HG03135 (cell line): ENCODE results near the gene HTR6.
"Not testable (repeated sequence)": the region's sequence is repeated elsewhere in the genome, so short reads cannot be mapped to it uniquely, and the experiment has no call there.

ENCODE experiments used
- ATAC-seq: cut with Tn5 transposase; IDR thresholded peaks from one replicate; pipeline ENCODE4 v1.9.1; 2021; ENCODE audit warnings: mild to moderate bottlenecking, moderate library complexity; ENCODE audit not compliant: unreplicated experiment

The HTR6 gene

DNA sequence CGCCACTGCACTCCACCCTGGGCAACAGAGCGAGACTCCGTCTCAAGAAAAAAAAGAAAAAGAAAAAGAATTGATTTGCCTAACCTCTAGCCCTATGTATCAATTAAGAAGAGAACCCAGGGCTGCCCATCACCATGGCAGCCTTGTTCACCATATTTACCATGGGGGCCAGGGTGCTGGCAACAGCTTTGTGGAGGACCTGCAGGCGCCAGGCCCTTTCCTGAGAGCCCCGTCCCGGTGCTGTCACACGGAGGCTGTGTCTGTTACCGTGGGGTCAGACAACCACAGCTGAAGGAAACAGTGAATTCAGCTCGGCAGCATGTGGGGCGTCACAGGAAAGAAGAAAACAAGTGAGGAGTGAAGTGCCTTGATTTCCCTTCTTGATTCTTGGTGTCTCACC lies 27.1 kb upstream of the HTR6 start:
- no peak for ATAC-seq

DNA sequence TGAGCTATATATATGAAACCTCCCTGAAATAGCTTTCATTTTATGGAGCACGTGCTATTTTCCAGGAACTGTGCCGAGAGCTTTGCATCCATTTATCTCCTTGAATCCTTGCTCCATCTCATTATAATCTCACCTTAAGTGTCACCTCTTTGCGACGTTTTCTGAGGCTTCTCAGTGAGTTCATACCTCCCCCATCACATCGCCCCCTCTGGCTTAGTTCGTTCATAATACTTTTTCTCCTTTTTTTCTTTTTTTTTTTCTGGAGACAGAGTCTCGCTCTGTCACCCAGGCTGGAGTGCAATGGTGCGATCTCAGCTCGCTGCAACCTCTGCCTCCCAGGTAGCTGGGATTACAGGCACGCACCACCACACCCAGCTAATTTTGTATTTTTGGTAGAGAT lies 25.4 kb upstream of the HTR6 start:
- ATAC-seq = not testable (repeated sequence)

DNA sequence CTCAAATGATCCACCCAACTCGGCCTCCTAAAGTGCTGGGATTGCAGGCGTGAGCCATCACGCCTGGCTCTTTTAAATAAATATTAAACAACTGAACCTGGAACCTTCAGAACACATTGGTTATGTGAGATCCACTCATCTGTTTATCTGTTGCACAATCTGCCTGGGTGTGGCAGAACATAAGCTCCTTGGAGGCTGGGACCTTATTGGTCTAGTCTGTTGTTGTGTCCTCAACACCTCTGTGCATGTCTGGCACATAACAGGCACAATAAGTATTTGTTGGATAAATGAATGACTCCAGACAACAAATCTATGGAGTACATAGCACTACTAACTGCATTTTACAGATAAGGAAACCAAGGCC lies 24.7 kb upstream of the HTR6 start:
- ATAC-seq = no peak

DNA sequence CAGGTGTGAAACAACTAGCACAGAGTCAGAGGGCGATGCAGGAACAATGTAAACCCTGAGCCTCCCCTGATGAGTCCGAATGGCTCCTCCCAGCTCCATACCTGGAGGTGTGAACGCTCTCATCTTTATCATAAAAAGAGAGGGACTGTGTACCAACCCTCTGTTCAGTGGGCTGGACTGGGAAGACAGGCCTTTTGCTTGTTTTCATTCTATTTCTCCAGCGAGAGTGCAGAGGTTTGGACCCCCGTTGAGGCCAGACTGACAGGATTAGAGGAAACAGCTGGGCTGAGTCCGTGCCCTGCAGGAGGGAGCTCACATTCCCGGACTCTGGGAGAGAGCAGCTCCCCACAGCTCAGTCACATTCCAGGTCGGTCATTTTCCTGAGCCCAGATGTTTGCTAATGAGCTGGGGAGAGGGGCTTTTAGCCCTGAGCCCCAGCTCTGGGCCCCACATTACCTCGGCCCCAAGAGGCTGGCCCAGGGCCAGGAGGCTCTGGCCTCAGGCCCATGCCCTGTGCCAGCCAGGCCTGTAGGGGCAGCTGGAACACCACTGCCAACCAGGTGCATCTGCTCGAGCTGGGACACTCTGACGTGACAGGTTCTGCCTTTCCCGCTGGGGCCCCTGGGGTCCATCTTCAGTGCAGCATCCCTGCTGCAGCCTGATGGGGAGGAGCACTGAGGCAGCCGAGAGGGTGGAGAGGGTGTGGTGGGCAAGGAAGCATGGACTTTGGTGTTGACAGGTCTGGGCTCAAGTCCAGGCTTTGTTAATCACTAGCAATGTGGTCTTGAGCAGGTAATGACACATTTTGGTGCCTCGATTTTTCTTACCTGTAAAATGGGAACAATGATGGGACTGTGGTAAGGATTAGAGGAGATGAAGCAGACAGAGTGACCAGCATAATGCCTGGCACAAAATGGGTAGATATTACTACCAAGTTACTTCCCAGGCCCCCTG lies 24.0 kb upstream of the HTR6 start:
- no peak for ATAC-seq

DNA sequence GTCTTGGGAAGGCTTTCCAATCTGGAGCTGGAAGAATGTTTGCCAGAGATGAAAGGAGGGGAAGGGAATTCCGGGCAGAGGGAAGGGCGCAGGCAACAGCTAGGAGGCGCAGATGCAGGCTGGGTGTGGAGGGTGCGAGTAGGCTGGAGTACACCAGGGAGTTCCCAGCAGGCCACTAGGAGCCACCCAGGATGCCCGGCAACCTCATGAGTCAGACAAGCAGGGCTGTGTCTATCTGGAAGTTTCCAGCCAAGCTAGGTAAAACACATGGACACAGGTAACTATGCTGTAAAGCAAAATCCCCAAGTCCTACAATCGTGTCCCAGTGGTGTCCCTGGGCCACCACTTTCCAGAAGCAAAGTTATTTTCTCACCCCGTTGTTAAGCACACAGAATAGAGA lies 21.6 kb upstream of the HTR6 start:
- no peak for ATAC-seq

DNA sequence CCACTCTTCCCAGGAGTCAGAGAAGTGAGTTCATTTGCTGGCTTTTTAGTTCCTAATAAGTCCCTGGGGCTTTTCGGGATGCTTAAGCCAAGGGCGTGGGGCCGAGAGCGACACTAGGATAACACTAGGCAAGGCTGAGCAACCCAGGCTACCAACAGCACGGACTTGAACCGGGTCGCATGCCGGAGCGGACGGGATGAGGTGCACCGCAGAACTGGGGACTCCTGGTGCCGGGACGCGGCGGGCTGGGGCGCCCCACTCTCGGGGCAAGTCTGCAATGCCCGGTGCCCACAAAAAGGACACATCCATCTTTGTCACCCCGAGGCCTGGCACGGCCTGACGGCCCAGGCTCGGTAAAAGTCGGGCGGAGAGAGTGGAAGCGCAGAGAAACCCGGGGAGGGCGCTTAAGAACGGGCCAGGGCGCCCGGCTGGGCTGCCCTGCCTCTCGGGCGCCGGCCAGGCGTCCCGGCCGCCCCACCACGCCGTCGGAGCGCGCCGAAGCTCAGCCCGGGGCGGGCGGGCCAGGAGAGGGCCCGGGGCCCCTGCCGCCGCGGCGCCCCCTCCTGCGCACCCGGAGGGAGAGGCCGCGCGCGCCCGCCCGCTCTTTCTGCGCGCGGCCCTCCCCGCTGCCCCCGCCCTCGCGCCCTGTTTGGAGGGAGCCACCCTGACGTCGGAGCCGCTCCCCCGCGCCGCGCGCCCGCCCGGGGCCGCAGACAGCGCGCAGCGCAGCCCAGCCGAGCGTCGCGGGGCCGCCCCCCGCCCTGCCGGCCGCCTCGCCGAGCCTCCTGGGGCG lies 20.9 kb upstream of the HTR6 start, which contains the start of gene NBL1:
TSS of gene NBL1 (plus strand) at position 710 of the 793 bp plus-strand sequence. CDS start 10,720 bp downstream, outside the sequence.
- no peak for ATAC-seq

DNA sequence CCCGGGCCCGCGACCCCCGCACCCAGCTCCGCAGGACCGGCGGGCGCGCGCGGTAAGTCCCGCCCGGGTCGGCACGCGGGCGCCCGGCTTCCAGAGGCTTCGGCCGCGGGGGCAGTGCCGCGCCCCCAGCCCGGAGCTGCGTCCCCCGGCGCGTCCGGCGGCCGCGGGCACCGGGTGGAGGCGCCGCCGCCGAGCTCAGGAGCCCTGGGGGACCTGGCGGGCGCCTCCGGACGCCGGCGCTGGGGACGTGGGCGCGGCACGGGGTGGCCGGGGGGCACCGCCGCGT lies 20.3 kb upstream of the HTR6 start:
- ATAC-seq = no peak

DNA sequence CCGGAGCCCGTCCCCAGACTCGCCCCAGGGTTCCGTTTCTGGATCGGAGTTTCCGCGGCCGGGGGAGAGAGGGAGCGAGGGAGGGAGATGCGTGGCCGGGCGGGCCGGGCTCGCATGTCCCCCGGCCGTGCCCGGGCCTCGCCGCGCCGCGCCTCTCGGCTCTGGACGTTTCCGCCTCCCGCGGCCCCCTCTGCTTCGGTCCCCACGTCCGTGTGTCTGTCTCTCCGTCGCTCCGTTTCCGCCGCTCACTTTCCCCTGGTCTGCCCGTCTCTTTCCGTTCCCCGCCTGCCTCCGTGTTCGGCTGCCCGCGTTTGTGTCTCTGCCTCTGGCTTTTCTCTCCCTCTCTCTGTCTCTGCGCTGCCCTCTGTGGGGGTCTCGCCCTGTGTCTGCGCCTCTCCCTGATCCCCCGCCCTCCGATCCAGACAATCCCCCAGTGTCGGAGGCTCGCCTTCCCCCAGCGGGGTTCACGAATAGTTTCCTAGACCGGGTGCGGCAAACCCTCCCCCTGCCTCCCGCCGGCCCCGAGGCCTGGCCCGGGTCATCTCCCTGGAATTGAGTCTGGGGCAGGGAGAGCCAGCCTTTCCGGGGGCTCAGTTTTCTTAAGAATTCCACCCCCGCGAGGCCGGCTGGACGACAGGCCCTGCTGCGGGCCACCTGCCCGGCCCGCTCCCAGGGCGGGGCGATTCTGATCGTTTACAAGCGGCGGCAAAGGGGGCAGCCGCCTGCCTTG lies 19.8 kb upstream of the HTR6 start:
- ATAC-seq = no peak

DNA sequence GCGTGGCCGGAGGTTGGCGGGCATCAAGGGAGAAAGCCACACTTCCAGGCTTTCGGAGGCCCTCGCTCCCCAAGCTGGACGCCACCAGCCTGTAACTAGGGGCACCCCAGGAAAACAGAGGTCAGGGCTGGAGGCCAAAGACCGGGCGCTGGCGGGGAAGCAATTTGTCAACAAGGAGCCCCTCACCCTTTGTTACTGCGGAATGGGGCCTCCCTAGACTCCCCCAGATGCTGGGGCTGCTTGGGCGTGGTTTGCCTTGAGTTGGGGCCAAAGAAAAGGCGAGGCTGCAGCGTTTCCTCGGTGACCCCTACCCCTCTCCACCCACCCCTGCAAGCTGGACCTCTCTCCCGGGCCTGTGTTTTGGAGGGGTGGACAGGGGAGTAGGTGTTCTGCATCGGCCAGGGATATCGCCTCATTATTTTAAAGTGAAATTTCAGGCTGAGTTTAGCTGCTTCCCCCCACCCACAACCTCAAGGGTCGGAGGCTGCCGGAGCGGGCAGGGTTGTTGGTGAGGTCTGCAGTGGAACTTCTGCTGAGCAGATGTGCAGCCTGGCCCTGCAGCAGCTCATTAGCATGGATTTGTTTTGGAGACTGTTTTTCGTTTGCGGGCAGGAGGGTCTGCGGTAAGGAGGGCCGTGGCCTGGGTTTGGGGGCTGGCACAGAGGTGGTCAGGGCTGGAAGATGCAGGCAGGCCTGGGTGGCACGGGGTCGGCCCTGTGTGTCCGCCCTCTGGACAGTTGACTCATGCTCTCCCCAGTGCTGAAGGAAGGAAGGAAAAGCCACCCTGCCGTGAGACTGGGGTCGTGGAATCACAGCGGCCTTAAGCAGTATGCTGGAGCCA lies 19.0 kb upstream of the HTR6 start:
- no peak for ATAC-seq

DNA sequence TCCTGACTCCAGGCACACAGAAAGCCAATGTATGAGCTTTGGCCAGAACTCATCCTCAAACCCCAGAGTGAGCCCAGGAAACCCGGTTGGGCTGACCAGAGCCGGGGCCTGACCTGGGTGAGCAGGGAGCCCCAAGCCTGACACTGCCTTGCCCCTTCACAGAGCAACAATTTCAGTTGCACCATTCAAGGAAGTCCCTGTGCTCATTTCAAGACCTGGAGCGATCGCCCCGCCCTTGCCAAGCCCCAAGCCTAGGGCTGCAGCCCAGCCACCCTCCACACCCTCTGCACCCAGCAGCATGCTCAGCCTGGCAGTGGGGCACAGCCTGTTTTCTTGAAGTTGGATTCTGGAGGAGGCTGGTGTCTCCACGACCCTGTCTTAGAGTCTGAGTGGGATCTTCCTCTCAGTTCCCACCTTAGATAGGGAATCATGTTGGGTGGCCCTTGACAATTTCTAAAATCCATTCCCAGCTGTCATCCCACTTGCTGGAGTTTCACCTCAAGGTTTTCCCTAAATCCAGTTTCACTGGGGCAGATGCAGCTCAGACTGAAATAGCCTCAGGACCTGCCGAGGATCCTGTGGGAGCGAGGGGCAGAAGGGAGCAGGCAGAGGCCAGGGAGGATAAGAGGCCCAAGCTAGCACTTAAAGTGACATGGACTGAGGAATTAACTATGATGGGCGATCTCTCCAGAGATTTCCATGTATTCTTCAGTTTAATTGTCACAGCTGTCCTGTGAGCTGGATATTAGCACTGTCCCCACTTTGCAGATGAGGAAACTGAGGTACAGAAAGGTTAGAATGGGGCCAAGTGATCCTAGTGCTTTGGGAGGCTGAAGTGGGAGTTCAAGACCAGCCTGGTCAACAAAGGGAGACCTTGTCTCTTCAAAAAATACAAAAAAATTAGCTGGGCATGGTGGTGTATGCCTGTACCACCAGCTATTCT lies 18.0 kb upstream of the HTR6 start:
- no peak for ATAC-seq

DNA sequence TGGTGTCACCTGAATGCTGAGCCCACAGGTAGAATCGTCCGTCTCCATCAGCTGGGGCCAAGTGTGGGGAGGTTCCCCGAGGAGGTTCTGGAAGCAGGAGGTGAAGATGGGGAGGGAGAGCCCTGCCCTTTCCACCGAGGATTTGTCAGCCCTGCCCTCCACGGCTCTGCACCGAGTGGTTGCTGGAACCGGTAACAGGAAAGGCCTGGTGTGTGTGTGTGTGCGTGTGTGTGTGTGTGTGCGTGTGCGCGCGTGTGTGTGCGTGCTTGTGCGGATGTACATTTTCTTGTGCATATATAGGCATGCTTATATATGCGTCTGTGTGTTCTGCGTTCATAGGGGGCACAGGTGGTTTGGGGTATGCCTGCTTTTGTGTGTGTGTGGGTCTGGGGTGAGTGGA lies 17.0 kb upstream of the HTR6 start:
- no peak for ATAC-seq

DNA sequence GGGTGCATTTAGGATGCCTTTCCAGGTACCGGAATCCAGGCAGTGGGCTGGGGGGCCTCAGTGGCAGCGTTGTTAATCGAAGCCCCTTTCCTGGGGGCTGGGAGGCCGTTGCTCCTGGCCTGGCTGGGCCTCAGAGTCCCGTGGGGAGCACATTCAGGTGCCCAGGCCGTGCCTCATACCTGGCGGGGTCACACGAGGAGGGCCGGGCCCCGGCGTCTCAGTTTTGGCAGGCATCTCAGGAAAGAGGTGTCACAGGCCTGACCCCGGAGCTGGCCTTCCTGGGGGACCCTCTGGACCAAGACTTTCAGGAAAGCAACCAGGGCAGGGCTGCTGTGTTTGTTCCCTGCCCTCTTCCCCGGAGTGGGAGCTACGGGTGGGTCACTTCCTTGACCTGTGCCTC lies 16.4 kb upstream of the HTR6 start:
- no peak for ATAC-seq

DNA sequence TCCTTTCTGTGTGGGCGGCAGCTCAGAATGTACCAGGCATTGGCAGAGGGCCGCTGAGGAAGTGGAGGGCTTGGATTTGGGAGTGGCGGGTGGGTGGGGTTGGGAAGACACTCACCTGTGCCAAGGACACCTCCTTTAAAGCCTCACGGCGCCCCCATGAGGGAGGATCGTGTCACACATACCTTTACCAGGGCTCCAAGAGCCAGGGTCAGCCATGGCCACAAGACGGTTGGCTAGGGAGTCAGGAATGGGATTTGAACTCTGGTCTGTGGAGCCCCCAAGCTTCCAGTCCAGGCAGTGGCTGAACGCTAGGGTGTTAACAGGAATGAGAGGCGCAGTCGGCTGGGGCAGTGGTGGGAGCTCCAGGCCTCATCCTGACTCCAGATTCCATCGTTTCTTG lies 16.0 kb upstream of the HTR6 start:
- ATAC-seq = no peak

DNA sequence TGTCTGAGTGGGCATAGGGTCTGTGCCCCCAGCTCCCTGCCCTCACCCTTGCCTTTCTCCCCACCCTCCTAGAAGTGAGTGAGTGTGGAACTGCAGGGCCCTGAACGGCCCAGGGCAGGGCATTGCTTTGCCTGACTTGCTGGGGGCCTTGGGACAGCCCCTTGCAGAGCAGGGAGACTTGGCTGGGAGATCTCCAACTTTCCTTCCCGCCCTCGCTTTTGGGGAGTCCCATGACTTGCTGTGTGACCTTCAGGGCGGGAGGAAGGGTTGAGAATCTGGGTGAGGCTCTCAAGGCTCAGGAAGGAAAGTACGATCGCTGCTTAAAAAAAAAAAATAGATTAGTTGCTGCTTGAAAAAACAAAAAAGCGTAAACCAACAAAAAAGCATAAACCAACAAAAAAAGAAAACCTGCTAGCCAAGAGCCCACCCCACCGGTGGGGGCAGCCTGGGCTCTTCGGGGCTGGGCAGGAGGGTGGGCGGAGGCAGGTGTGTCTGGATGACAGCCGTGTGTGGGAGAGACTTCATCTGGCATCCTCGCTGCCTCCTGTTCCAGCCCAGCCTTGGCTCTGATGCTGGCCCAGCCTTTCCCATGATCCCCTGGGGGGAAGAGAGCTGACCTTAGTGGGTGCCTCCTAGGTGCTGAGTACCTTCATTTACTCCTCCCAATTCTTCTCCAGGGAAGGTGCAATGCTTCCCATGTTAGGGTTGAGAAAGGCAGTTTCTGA lies 14.1 kb upstream of the HTR6 start:
- no peak for ATAC-seq

DNA sequence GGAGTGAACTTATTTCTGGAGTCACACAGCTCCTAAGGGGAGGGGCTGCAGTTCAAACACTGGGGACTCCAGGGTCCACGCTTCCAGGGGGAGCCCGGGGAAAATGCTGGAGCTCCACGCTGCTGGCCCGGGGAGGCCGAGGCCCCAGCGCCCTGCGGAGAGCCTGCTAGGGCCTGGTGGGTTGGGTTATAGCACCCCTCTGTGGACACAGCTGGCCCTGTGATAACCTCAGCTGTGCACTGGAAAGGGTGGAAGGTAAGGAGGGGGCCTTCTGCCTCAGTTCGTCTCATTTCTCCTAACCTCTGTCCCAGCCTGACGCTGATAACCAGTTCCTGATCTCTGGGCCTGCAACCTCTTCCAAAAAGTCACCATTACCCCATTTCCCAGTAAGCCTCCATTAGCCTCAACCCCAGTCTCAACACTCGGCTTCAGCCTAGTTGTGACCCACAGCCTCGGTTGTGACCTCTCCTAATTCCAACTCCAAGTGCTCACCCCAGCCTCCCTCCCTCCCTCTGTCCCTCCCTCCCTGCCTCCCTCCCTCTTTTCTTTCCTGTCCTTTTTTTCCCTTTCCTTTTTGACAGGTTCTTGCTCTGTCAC lies 13.4 kb upstream of the HTR6 start:
- ATAC-seq = no peak

DNA sequence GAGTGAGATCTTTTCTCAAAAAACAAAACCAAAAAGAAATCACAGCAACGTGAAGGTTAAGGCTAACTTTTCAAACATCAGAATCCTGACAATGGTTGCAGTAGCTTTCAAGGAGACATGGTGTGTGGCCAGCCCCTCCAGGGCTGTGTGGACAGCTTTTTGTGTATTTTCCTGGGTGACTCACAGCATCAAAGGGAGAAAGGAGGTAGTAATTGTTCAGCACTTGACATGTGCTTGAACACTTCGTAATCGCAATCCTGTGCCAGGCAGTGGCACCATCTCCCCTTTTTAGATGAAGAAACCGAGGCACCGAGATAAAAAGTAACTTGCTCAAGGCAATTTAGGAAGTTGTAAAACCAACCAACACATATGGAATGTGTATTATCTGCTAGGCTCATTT lies 10.3 kb upstream of the HTR6 start:
- no peak for ATAC-seq

DNA sequence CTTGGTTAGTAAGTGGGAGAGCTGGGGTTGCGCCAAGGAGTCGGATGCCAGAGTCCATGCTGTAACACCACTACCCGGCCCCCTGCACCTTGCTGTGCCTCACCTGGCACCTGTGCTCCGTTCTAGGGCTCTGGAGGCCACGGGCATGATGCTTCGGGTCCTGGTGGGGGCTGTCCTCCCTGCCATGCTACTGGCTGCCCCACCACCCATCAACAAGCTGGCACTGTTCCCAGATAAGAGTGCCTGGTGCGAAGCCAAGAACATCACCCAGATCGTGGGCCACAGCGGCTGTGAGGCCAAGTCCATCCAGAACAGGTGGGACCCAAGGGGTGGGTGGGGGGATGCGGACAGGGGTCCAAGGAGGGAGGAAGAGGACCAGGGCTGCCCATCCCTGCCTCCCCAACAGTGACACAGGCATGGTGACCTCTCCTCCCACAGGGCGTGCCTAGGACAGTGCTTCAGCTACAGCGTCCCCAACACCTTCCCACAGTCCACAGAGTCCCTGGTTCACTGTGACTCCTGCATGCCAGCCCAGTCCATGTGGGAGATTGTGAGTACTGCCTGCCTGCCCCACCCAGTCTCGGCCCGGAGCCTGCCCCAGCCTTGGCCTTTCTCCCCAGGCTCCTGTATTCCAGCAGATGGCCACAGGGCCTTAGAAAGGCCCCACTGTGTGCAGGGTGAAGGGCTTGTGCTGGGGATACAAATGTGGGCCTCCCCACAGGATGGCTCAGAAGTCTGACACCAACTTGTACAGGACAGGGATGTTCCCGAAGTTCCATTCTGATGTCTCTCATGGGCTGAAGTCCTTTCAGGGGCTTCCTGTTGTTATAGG lies 9.6 kb upstream of the HTR6 start:
- no peak for ATAC-seq

DNA sequence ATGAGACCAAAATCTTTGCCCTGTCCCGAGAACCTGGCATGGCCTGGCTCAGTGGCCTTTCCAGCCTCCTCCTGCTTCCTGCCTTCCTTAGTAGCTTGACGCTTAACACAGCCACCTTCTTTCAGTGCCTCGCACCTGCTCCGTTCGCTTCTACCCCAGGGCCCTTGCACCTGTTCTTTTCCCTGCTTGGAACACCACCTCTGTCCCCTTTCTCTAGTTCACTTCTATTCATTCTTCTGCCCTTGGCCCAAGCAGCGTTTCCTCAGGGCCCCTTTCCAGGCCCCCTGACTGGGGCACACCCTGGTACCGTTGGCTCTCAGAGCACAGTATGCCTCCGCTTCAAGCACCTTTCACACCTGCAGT lies 9.0 kb upstream of the HTR6 start:
- ATAC-seq = no peak
